GM19240 (cell line): ENCODE measurements around the gene ARHGAP23.
A peak's percentile ranks its signal among the peaks of the same experiment; 100 is the strongest.

Experiments used
- DNase-seq: peaks from one replicate; pipeline ENCODE4 v3.0.0; 2011; ENCODE audit warnings: low spot score; ENCODE audit not compliant: insufficient read length

Gene ARHGAP23

GRCh38 chr17:38440614-38441397 lies 12.5 kb downstream of the ARHGAP23 start:
- no peak for DNase-seq

- no peak for DNase-seq
These were observed 13.3 kb downstream of the ARHGAP23 start for GRCh38 chr17:38441429-38442061.

- DNase-seq = no peak
These were observed 14.3 kb downstream of the ARHGAP23 start for GRCh38 chr17:38442548-38442947.

- DNase-seq = no peak
These were observed 15.2 kb downstream of the ARHGAP23 start for GRCh38 chr17:38443356-38444031.

- DNase-seq = peak; percentile 62
These were observed 15.9 kb downstream of the ARHGAP23 start for GRCh38 chr17:38444151-38444550.

- DNase-seq = no peak
These were observed 19.3 kb downstream of the ARHGAP23 start for GRCh38 chr17:38447502-38448085.

- DNase-seq = no peak
These were observed 20.0 kb downstream of the ARHGAP23 start for GRCh38 chr17:38448208-38448771.

- DNase-seq = no peak
These were observed 21.1 kb downstream of the ARHGAP23 start for GRCh38 chr17:38449364-38449763.

GRCh38 chr17:38450557-38451029 lies 22.3 kb downstream of the ARHGAP23 start:
- no peak for DNase-seq

GRCh38 chr17:38451030-38451839 lies 23.0 kb downstream of the ARHGAP23 start:
- no peak for DNase-seq

- DNase-seq = no peak
These were observed 23.7 kb downstream of the ARHGAP23 start for GRCh38 chr17:38451840-38452529.

GRCh38 chr17:38452719-38453118 lies 24.5 kb downstream of the ARHGAP23 start:
- DNase-seq = no peak

GRCh38 chr17:38453951-38454421 lies 25.7 kb downstream of the ARHGAP23 start:
- no peak for DNase-seq

- no peak for DNase-seq
These were observed 26.3 kb downstream of the ARHGAP23 start for GRCh38 chr17:38454532-38454931.

GRCh38 chr17:38455288-38455915 lies 27.1 kb downstream of the ARHGAP23 start:
- DNase-seq = no peak

GRCh38 chr17:38456031-38456815 lies 28.0 kb downstream of the ARHGAP23 start:
- DNase-seq = no peak

- no peak for DNase-seq
These were observed 29.5 kb downstream of the ARHGAP23 start for GRCh38 chr17:38457577-38458371.

- DNase-seq = no peak
These were observed 30.3 kb downstream of the ARHGAP23 start for GRCh38 chr17:38458521-38458920.
